NCI-H146 treated with DMSO at 0.1 percent for 48 hours (cell line): Measurements from ENCODE around the gene CACNB4.

Source experiments
- DNase-seq: peaks from one replicate; lab custom pipeline; 2025; ENCODE audit not compliant: unreplicated experiment; lab: John Stamatoyannopoulos, UW

The CACNB4 gene

GRCh38 chr2:151872463-151872862 lies 226.4 kb downstream of the CACNB4 start:
- no peak for DNase-seq

GRCh38 chr2:151869291-151869690 lies 229.6 kb downstream of the CACNB4 start:
- no peak for DNase-seq

- DNase-seq: no peak
Measured at GRCh38 chr2:151862700-151863099, 236.1 kb downstream of the CACNB4 start.

- no peak for DNase-seq
Measured at GRCh38 chr2:151861174-151861573, 237.7 kb downstream of the CACNB4 start.

GRCh38 chr2:151860613-151861146 lies 238.2 kb downstream of the CACNB4 start:
- DNase-seq: no peak

- no peak for DNase-seq
Measured at GRCh38 chr2:151860210-151860609, 238.6 kb downstream of the CACNB4 start.

- no peak for DNase-seq
Measured at GRCh38 chr2:151857650-151858049, 241.2 kb downstream of the CACNB4 start.

- no peak for DNase-seq
Measured at GRCh38 chr2:151855111-151855510, 243.7 kb downstream of the CACNB4 start.

- DNase-seq: no peak
Measured at GRCh38 chr2:151853070-151853758, 245.6 kb downstream of the CACNB4 start.

GRCh38 chr2:151852260-151853069 lies 246.4 kb downstream of the CACNB4 start:
- DNase-seq: no peak

- DNase-seq: no peak
Measured at GRCh38 chr2:151851761-151852160, 247.1 kb downstream of the CACNB4 start.

- DNase-seq: no peak
Measured at GRCh38 chr2:151849413-151850010, 249.3 kb downstream of the CACNB4 start.

GRCh38 chr2:151845884-151846283 lies 253.0 kb downstream of the CACNB4 start:
- DNase-seq: no peak

GRCh38 chr2:151845481-151845880 lies 253.4 kb downstream of the CACNB4 start:
- no peak for DNase-seq

GRCh38 chr2:151844211-151844896 lies 254.5 kb downstream of the CACNB4 start:
- DNase-seq: no peak

GRCh38 chr2:151843691-151844061 lies 255.2 kb downstream of the CACNB4 start:
- DNase-seq: no peak

GRCh38 chr2:151842830-151843690 lies 255.8 kb downstream of the CACNB4 start:
- no peak for DNase-seq

GRCh38 chr2:151841047-151841424 lies 257.8 kb downstream of the CACNB4 start:
- no peak for DNase-seq

- DNase-seq: no peak
Measured at GRCh38 chr2:151840216-151841046, 258.4 kb downstream of the CACNB4 start.
